Vagina (tissue), 2 donors: ENCODE data around the gene NARS2. TPM values are rescaled to one million over a fixed set of nuclear protein-coding genes. Genes with fewer than 3 reads are reported as not detected.

ENCODE experiments used
- DNase-seq, 2 donors: peaks; one replicate each; pipeline ENCODE4 v3.0.0-alpha.2; 2017; ENCODE audit errors: extremely low spot score in 2 of 2
- H3K27ac ChIP-seq: fragments of 200-600 bp; sonication (generic); one replicate; pipeline ENCODE4 v1.5.1; 2019
- H3K27me3 ChIP-seq: fragments of 200-600 bp; sonication (generic); one replicate; pipeline ENCODE4 v1.5.1; 2019
- H3K36me3 ChIP-seq, 2 donors: fragments of 200-600 bp; sonication (generic); one replicate each; pipeline ENCODE4 v1.5.1; 2017 to 2019
- H3K4me1 ChIP-seq: fragments of 200-600 bp; sonication (generic); one replicate; pipeline ENCODE4 v1.5.1; 2019
- H3K4me3 ChIP-seq, 2 donors: fragments of 200-600 bp; sonication (generic); 1 replicate in 1 of 2; 2 replicates in 1 of 2; pipeline ENCODE4 v1.5.1; 2016 to 2019
- H3K9me3 ChIP-seq: fragments of 200-600 bp; sonication (generic); one replicate; pipeline ENCODE4 v1.5.1; 2019
- POLR2A ChIP-seq, 2 donors: fragments of 450-650 bp; IDR thresholded peaks; one replicate each; pipeline ENCODE4 v1.6.1; 2017; ENCODE audit warnings: antibody characterized with exemption in 2 of 2, mild to moderate bottlenecking in 2 of 2, moderate library complexity in 2 of 2
- POLR2AphosphoS5 ChIP-seq, 2 donors: sonication (generic); formaldehyde crosslinking; IDR thresholded peaks; one replicate each; pipeline ENCODE4 v1.9.0; 2017; ENCODE audit warnings: antibody characterized with exemption in 2 of 2, mild to moderate bottlenecking in 2 of 2, low read depth in 1 of 2; ENCODE audit not compliant: insufficient read depth in 1 of 2
- intact Hi-C: fragments of 100-400 bp; cut with DNase I; formaldehyde crosslinking; loops from one replicate; pipeline ENCODE4 v1.15.1; 2023
- total RNA-seq: library from RNA; depleted of rRNA; stranded (reverse); fragments of >200 nt; gene quantifications from one replicate; pipeline ENCODE4 v1.2.3, GENCODE V29; 2016
- TF ChIP-seq, protein P1 (sequence below), 3 experiments: fragments of 450-650 bp in 2 of 3; fragments of 200-600 bp in 1 of 3; sonication (generic) in 1 of 3; IDR thresholded peaks; one replicate each; pipeline ENCODE4 v1.5.1; 2017 to 2019; ENCODE audit warnings: antibody characterized with exemption in 3 of 3, mild to moderate bottlenecking in 2 of 3, moderate library complexity in 2 of 3

NARS2 gene, protein sequence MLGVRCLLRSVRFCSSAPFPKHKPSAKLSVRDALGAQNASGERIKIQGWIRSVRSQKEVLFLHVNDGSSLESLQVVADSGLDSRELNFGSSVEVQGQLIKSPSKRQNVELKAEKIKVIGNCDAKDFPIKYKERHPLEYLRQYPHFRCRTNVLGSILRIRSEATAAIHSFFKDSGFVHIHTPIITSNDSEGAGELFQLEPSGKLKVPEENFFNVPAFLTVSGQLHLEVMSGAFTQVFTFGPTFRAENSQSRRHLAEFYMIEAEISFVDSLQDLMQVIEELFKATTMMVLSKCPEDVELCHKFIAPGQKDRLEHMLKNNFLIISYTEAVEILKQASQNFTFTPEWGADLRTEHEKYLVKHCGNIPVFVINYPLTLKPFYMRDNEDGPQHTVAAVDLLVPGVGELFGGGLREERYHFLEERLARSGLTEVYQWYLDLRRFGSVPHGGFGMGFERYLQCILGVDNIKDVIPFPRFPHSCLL
- 13.5 TPM for total RNA-seq

DNA sequence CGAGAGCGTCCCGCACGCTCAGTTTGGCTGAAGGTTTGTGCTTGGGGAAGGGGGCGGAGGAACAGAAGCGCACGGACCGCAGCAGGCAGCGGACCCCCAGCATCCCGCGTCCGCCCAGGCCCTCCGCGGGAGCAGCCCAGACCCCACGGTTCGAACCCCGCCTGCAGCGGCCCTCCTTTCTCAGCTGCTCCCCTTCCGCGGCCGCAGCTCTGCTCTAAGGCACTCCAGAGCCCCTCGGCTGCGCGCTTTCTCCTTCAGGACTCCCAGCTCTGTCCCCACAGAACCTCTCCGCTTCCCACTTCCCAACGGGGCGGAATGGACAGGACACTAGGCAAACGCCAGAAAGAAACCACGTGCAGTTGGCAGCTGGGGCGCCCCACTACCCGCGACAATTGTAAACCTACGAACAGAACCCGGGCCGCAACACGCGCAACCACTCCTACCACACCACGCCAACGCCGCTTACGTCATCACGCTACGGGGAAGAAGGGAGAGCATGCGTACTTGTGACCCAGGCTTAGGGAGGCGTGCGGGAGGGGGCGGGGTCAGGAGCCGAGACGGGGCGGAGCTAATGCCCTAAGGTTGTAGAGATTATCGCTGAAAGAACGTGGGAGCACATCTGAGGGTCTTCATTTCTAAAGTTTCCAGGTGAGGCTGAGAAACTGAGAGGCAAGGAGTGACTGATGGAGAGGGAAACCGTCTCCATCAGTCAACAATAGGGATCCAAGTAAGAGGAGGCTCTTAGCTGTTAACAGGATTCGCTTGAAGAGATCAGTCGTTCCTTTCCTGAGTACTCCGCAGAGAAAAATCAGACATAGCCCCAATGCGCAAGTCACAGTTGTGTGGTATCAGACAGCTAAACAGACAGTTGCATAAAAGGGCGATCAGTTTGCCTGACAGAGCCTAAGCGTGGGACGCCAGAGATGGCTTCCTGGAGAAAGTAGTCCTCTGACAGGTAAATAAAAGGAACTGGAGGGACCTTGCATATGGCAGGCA lies at the start of gene NARS2:
NARS2 (minus strand) TSS at position 479 of the 996 bp plus-strand sequence; CDS start at position 103, 376 bp downstream.
- Histone ChIP-seq H3K27me3 (no peaks in the 10 kb centered on the region), H3K9me3 (no peaks in the 10 kb centered on the region), H3K4me3 (peak within 1 kb of the TSS; percentile 53 to 84), H3K4me1 (peaks cover 23% of the 10 kb centered on the region), H3K36me3 (peaks cover 0 to 3% of the 10 kb centered on the region in 2 donors), H3K27ac (peak within 1 kb of the TSS; percentile 89)
- TF ChIP-seq POLR2A (IDR thresholded peaks at IDR 0.05) (peak in 1 of 2 donors; percentile 71), POLR2AphosphoS5 (IDR thresholded peaks at IDR 0.05; ENCODE audit: insufficient read depth in 1 of 2, low read depth in 1 of 2) (peak; percentile 95 to 97)
- TF ChIP-seq, protein P1, sequence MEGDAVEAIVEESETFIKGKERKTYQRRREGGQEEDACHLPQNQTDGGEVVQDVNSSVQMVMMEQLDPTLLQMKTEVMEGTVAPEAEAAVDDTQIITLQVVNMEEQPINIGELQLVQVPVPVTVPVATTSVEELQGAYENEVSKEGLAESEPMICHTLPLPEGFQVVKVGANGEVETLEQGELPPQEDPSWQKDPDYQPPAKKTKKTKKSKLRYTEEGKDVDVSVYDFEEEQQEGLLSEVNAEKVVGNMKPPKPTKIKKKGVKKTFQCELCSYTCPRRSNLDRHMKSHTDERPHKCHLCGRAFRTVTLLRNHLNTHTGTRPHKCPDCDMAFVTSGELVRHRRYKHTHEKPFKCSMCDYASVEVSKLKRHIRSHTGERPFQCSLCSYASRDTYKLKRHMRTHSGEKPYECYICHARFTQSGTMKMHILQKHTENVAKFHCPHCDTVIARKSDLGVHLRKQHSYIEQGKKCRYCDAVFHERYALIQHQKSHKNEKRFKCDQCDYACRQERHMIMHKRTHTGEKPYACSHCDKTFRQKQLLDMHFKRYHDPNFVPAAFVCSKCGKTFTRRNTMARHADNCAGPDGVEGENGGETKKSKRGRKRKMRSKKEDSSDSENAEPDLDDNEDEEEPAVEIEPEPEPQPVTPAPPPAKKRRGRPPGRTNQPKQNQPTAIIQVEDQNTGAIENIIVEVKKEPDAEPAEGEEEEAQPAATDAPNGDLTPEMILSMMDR (IDR thresholded peaks at IDR 0.05): no peak
- peak; percentile 98 for DNase-seq
- intact Hi-C loops: no loop called here

DNA sequence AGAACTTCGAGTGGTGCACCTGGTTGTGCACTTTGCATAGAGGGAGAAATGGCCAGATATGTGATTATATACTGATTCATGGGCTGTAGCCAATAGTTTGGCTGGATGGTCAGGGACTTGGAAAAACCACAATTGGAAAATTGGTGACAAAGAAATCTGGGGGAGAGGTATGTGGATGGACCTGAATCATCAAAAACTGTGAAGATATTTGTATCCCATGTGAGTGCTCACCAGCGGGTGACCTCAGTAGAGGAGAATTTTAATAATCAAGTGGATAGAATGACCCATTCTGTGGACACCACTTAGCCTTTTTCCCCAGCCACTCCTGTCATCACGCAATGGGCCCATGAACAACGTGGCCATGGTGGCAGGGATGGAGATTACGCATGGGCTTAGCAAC lies 48.0 kb upstream of the NARS2 start:
- TF ChIP-seq, protein P1 (IDR thresholded peaks at IDR 0.05): no peak
- no peak for TF ChIP-seq POLR2AphosphoS5 (IDR thresholded peaks at IDR 0.05; ENCODE audit: insufficient read depth in 1 of 2, low read depth in 1 of 2)
- no peak for TF ChIP-seq POLR2A (IDR thresholded peaks at IDR 0.05)
- H3K27ac ChIP-seq: no peak overlapping the region
- H3K4me3 ChIP-seq: no peak overlapping the region
- DNase-seq: no peak
- no peaks in the 10 kb centered on the region for H3K27me3 ChIP-seq
- H3K9me3 ChIP-seq: no peaks in the 10 kb centered on the region
- no peaks in the 10 kb centered on the region for H3K36me3 ChIP-seq
- intact Hi-C loops: no loop called here
- H3K4me1 ChIP-seq: no peaks in the 10 kb centered on the region

DNA sequence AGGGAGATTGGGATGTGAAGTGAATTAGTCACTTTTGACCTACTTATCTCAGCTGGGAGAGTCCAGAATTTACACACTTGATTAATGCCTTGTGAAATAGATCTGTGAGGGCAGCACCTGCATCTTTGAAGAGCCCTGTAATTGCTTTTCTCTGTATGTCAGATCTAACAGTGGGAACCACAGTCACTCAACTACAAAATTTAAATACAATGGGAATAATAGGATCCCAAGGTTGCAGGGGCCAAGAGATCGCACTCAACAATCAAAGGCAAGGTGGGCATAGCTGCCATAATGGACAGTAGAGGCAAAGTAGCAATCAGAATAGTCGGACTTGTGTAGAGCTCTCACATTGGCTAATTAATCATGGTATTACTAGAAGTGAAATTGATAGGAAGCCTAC lies 45.5 kb upstream of the NARS2 start:
- Histone ChIP-seq H3K27me3 (no peaks in the 10 kb centered on the region), H3K9me3 (no peaks in the 10 kb centered on the region), H3K27ac (no peak overlapping the region), H3K4me1 (no peaks in the 10 kb centered on the region), H3K4me3 (no peak overlapping the region), H3K36me3 (no peaks in the 10 kb centered on the region)
- intact Hi-C loops: no loop called here
- TF ChIP-seq, protein P1 (IDR thresholded peaks at IDR 0.05): no peak
- no peak for TF ChIP-seq POLR2AphosphoS5 (IDR thresholded peaks at IDR 0.05; ENCODE audit: insufficient read depth in 1 of 2, low read depth in 1 of 2)
- TF ChIP-seq POLR2A (IDR thresholded peaks at IDR 0.05): no peak
- no peak for DNase-seq

DNA sequence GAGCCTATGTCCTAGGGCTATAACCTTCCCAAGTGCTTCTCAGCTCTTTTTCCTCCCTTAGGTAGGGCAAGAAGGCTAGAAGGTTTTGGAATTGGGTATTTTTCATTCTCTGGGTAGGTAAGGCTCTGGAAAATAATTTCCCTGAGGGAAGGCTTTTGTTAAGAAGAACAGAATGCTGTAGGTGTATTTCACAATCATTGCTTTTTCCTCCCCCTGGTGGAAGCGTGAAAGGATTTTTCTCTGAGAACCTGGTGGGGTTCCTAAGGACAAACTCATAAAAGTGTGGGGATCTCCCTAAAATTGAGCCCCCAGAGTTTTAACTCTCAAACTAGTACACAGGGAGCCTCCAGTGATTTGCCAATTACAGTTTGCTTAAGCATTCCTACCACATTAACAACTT lies 41.1 kb upstream of the NARS2 start:
- no peak overlapping the region for H3K27ac ChIP-seq
- no peaks in the 10 kb centered on the region for H3K4me1 ChIP-seq
- no peak for TF ChIP-seq POLR2A (IDR thresholded peaks at IDR 0.05)
- no peak for TF ChIP-seq POLR2AphosphoS5 (IDR thresholded peaks at IDR 0.05; ENCODE audit: insufficient read depth in 1 of 2, low read depth in 1 of 2)
- TF ChIP-seq, protein P1 (IDR thresholded peaks at IDR 0.05): no peak
- no peak overlapping the region for H3K4me3 ChIP-seq
- DNase-seq: no peak
- intact Hi-C loops: no loop called here
- no peaks in the 10 kb centered on the region for H3K27me3 ChIP-seq
- no peaks in the 10 kb centered on the region for H3K9me3 ChIP-seq
- H3K36me3 ChIP-seq: no peaks in the 10 kb centered on the region
